Activated CD8-positive, alpha-beta memory T cell treated with anti-CD3 and anti-CD28 coated beads for 24 hours (primary cell): ENCODE data around the gene ZFPM1.

ENCODE experiments used
- DNase-seq: peaks from one replicate; pipeline ENCODE4 v3.0.0-alpha.2; 2020

ZFPM1 gene

DNA sequence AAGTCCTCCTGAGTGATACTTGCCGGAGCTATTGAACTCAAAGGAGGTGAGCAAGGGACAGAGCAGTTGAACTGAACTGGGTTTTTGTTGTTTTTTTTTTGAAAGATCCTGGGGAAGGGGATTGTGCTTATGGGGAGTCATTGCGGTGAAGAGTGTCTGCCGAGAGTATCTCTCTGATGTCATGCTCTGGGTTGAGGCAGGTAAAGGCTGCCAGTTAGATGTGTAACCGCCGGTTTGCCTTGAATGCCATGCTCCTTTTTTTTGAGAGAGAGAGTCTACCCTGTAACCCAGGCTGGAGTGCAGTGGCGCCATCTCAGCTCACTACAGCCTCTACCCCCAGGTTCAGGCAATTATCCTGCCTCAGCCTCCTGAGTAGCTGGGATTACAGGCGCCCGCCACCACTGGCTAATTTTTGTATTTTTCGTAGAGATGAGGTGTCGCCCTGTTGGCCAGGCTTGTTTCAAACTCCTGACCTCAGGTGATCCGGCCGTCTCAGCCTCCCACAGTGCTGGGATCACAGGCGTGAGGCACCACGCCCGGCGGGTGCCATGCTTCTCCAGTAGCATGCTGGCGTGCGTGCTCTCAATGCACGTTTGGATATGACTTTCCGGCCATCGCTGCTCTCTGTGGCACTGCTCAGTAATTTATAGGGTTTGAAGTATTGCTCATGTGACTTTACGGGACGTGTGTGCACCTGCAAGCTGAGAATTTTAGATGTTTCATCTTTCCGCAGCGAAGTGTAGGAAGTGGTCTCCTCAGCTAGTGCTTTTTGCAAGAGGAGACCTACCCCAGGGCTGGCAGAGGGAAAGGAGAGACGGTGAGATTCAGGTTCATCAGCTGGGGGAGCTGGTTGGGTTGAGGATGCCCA, 125.6 kb downstream of the ZFPM1 start:
- DNase-seq = no peak

DNA sequence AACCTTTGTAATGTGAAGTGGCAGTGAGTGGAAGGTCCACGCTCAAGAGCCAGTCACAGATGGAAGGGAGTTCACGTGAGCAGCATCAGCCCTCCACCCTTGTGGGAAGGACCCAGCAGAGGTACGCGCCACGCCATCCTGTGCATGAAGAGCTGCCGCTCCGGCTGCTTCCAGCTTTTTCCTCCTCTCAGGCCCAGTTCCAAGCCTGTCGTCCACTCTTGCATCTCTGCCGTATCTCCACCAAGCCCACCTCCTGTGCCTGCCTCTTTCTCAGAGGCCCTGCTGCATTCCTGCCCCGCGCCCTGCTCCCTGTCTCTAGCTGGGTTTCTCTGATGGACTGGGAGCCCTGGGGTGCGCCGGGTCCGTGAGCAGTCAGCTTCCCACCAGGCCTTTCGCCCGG, 127.3 kb downstream of the ZFPM1 start:
- DNase-seq = no peak

DNA sequence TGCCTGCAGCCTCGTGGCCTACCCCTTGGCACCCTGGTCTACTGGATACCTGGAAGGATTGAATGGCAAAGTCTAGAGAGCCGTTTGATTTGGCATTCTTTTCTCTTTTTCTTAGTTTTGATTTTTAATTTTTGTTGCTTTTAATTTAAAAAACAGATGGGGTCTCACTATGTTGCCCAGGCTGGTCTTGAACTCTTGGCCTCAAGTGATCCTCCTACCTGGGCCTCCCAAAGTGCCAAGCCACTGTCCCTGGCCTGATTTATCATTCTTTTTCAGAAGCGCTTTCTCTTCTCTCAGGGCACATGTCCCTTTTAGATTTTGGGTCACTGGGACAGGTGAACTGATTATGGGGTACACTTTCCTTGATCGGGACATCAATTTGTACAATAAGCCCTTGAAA, 128.0 kb downstream of the ZFPM1 start:
- DNase-seq = no peak

- no peak for DNase-seq
These were observed 130.0 kb downstream of the ZFPM1 start for GRCh38 chr16:88582912-88583575.

GRCh38 chr16:88584676-88585075, 131.6 kb downstream of the ZFPM1 start:
- DNase-seq = no peak

DNA sequence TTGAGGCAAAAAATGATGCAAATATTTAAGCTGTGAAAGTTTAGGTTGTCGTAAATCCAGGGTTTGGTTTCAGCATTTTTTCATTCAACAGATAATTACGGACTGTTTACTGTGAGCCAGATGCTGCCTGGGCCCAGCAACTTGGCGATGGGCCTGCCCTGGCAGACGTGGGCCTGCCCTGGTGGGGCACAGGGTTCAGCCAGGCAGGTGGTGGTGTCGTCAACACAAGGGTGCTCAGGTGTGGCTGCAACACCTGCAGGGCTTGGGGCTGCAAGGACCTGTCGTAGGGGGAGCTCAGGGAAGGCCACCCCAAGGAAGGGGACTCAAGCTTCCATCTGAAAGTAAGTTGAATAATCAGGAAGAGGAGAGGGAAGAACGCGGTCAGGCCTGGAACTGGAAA, 132.2 kb downstream of the ZFPM1 start:
- no peak for DNase-seq

DNA sequence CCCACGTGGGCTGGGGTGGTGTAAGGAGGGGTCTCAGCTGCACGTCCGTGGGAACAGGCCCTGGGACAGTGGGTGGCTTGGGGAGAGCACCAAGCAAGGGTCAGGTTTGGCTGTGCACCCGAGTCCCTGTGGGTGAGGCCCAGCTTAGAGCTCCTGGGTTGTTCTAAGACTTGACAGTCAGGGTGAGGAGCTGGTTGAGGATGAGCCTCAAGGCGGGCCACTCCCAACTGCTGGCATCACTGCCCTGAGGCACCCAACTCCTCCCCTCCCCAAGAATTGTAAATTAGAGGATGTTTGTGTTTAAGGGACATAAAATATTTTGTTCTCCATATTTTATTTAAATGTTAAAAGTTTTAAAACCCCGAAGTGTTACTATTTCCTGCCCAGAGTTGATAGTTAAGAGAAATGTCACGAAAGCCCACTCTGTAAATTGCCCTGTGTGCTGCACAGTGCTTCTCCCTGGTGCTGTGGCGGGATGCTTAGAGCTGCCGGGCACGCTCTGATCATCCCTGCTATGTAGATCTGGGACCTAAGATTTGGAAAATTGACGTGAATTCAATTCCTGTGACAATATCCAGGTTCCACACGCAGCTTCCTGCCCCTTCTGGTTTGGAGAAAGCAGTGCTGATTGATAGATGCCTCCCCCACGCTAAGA, 133.0 kb downstream of the ZFPM1 start:
- DNase-seq = no peak
